IPS-15b (cell line): Measurements from ENCODE around the gene CACNB1.

Experiments used
- H3K27me3 ChIP-seq: one replicate; pipeline ENCODE4 v1.6.1; 2013; ENCODE audit warnings: low read length; ENCODE audit not compliant: control insufficient read depth, insufficient read depth
- H3K36me3 ChIP-seq: one replicate; pipeline ENCODE4 v1.6.1; 2013; ENCODE audit warnings: low read length; ENCODE audit not compliant: control insufficient read depth, insufficient read depth
- H3K4me1 ChIP-seq: one replicate; pipeline ENCODE4 v1.6.1; 2013; ENCODE audit warnings: mild to moderate bottlenecking, low read length; ENCODE audit not compliant: control insufficient read depth, insufficient read depth
- H3K4me3 ChIP-seq: one replicate; pipeline ENCODE4 v1.5.1; 2013; ENCODE audit warnings: low read depth, low read length
- H3K9ac ChIP-seq: one replicate; pipeline ENCODE4 v1.6.1; 2013; ENCODE audit warnings: low read depth, mild to moderate bottlenecking, low read length
- H3K9me3 ChIP-seq: one replicate; pipeline ENCODE4 v1.6.1; 2013; ENCODE audit warnings: mild to moderate bottlenecking, low read length; ENCODE audit not compliant: control insufficient read depth, insufficient read depth

CACNB1 gene

DNA sequence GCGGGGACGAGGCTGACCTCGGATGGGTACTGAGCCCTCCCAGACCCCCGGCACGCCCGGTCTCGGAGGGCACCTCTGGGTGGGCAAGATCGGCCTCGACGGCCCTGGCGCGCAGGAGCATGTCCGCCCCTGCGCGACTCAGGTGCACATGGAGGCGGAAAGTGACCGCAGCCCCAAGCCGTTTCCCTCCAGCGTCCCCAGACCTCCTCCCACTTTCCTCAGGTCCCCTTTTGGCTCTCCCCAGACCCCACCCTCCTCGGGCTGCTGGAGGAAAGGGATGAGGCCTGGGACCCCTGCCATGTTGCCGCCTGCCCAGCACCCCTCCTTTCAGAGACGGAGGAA, 12.6 kb upstream of the CACNB1 start:
- Histone ChIP-seq H3K9ac (peak overlapping the region; percentile 54), H3K9me3 (no peaks in the 10 kb centered on the region), H3K27me3 (peaks cover 3% of the 10 kb centered on the region), H3K4me1 (peaks cover 17% of the 10 kb centered on the region), H3K36me3 (peaks cover under 1% of the 10 kb centered on the region), H3K4me3 (peak overlapping the region; percentile 61)

DNA sequence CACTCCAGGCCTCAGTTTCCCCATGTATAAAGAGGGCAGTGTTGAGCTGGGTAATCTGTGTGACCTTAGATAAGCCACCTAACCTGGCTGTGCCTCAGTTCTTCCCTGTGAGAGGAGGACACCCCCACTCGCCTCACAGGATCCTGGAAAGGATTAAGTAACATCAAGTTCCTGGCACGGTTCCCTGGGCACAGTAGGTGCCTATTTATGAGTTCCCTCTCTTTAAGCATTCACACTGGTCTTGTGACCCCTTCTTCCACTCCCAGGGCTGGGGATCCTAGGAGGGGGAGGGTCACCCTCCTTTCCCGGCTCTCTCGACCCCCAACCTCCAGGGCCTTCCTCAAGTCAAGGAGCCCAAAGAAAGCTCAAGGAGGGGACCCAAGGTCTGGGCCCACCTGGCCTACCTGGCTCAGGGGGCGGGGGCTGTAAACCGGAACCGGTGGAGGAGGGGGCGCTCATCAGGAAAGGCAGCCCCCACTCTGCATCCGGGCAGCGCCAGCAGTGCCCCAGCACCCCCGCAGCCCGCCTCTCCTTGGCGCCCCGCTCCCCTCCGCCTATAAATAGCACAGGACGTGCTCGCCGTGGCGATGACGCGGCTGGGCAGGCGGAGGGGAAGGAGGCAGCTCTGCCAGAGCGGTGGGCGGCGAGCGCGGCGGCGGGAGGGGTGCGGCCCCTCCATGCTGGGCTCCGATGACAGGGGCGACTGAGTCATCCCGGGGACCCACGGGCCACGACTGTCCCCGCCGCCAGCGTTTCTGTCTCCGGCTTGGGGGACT, 12.0 kb upstream of the CACNB1 start:
- Histone ChIP-seq H3K9ac (peak overlapping the region; percentile 54), H3K27me3 (peaks cover 3% of the 10 kb centered on the region), H3K4me3 (peak overlapping the region; percentile 61), H3K4me1 (peaks cover 17% of the 10 kb centered on the region), H3K9me3 (no peaks in the 10 kb centered on the region), H3K36me3 (peaks cover 6% of the 10 kb centered on the region)

DNA sequence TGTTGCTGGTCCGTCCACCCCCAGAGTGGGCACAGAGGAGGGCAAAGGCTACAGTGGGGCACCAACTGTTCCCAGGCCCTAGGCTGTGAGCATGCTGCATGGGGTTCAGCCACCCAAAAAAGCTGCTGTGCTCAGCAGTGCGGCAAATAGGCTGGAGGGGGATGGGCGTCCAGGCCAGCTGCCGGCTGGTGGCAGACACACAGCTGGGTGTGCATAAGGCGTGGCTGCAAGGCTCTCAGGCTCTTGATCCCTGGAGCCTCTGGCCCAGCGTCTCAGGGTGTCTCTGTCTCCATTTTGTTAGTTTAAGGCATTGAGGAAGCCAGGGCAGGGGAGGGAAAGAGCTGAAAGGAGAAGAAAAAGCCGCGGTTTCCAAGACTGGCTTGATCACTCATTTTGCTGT, 11.4 kb upstream of the CACNB1 start:
- H3K9ac ChIP-seq = no peak overlapping the region
- H3K27me3 ChIP-seq = peaks cover 3% of the 10 kb centered on the region
- peaks cover 17% of the 10 kb centered on the region for H3K4me1 ChIP-seq
- peaks cover 12% of the 10 kb centered on the region for H3K36me3 ChIP-seq
- peak overlapping the region; percentile 61 for H3K4me3 ChIP-seq
- no peaks in the 10 kb centered on the region for H3K9me3 ChIP-seq

DNA sequence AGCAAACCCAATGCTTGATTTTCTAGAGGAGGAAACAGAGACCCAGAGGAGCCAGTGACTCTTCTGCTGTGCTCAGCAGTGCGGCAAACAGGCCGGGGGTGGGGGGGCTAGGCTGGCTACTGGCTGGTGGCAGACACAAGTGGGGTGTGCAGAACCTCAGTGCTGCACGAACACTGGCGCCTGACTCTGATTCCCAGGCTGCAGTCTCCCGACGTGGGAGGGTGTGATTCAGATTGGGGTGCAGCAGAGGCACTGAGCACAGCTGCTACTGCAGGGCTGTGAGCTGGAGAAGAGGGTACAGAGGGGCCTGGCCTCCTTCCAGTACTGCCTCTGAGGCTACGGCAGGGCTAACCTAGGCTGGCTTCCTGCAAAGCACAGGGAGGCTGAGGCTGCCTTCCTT, 10.7 kb upstream of the CACNB1 start:
- Histone ChIP-seq H3K9me3 (no peaks in the 10 kb centered on the region), H3K36me3 (peaks cover 17% of the 10 kb centered on the region), H3K4me1 (peaks cover 17% of the 10 kb centered on the region), H3K9ac (no peak overlapping the region), H3K27me3 (peaks cover 3% of the 10 kb centered on the region), H3K4me3 (no peak overlapping the region)

DNA sequence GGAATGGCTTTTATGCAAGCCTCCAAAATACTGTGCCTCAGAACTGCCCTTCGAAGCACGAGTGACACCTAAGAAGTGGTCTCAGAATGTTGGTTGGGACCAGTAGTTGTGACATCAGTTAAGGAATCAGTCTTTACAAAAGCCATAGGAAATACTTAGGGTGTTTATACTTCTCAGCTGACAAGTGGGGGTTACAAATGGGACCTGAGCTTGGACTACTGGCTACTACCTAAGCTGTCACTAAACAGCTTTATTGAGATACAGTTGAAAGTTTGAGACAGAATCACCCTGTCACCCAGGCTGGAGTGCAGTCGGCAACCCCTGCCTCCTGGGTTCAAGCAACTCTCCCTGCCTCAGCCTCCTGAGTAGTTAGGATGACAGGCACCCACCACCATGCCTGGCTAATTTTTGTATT, 7.7 kb upstream of the CACNB1 start:
- no peak overlapping the region for H3K4me3 ChIP-seq
- peaks cover 37% of the 10 kb centered on the region for H3K36me3 ChIP-seq
- H3K4me1 ChIP-seq = peaks cover 15% of the 10 kb centered on the region
- H3K9me3 ChIP-seq = no peaks in the 10 kb centered on the region
- H3K9ac ChIP-seq = no peak overlapping the region
- peaks cover 2% of the 10 kb centered on the region for H3K27me3 ChIP-seq

DNA sequence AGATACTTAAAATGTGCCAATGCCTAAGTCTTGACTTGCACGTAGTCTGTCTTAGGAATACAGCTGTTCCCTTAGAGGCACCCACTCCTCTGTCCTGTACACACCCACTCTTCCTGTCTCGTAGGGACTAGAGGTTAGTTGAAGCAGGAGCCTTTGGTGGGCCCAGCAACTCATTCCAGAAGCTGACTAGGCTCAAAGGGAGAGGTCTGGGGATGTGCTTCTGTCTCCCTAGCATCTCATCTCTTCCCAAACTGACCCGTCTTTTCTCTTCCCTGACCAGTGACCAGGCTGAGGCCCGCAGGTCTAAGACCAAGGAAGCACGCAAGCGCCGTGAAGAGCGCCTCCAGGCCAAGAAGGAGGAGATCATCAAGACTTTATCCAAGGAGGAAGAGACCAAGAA, 6.8 kb upstream of the CACNB1 start:
- Histone ChIP-seq H3K36me3 (peaks cover 37% of the 10 kb centered on the region), H3K9me3 (no peaks in the 10 kb centered on the region)

DNA sequence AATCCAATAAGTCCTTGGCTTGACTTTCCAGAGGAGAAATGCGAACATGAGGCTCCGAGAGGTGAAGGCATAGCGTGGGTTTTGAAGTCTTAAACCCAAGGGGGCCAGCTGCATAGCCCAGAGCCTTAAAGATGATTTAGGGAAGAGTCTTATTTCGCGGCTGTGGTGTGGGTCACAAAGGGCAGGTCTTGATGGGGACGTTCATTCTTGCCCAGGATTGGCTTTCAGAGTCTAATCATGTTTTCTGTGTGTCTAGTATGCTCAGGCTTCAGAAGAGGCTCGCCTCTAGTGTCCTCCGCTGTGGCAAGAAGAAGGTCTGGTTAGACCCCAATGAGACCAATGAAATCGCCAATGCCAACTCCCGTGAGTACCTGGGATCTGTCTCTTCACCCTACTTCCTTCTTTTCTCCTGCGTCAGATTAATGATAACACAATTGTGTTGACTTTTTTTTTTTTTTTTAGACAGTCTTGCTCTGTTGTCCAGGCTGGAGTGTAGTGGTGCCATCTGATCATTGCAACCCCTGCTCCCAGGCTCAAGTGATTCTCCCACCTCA, 3.6 kb upstream of the CACNB1 start:
- Histone ChIP-seq H3K4me3 (peak overlapping the region; percentile 83), H3K4me1 (peaks cover 8% of the 10 kb centered on the region), H3K9me3 (no peaks in the 10 kb centered on the region), H3K9ac (peak overlapping the region; percentile 100), H3K36me3 (peaks cover 37% of the 10 kb centered on the region), H3K27me3 (no peaks in the 10 kb centered on the region)

More for the DNA sequence above, 6.8 kb upstream of the CACNB1 start:
- Histone ChIP-seq H3K4me3 (no peak overlapping the region), H3K9ac (no peak overlapping the region), H3K4me1 (peaks cover 14% of the 10 kb centered on the region), H3K27me3 (no peaks in the 10 kb centered on the region)

DNA sequence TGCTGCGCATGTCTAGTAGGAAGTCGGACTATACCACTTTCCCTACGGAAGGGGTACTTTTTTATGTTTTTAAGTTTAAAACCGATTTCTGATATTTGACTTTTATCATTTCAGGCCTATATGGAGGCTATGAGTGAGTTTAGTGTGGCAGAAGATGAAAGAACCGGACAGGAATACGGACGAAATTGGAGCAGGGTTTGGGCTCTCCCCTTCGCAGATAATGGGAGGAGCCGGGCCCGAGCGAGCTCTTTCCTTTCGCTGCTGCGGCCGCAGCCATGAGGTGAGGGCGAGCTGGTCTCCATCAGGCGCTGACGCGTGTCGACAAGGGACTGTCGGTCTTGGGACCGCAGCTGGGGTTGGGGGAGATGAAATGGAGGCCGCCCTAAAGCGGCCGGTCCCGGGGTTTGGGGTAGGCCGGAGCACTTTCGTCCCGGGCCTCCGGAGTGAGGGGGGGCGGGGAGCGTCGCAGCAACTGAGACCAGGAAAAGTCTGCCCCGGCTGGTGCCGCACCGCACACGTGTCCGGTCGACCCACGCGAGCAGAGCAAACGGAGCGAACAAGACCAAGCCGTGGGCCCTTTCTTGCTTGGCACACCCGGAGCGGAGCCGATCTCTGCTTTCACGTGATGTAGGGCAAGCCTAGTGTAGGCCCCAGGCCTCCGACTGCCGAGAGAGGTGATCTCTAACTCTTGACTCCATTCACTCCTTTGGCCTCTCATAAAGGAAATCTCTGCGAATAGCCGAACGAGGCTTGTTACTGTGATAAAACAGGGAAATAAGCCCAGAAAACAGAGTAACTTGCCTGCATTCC, 2.8 kb upstream of the CACNB1 start, which contains the start of gene RPL19:
Gene RPL19 (plus strand): TSS at position 214 of the 810 bp plus-strand sequence. CDS start 62 bp downstream, at position 276.
- Histone ChIP-seq H3K4me3 (peak within 1 kb of the TSS; percentile 83), H3K36me3 (peaks cover 37% of the 10 kb centered on the region), H3K9ac (peak within 1 kb of the TSS; percentile 100), H3K9me3 (no peaks in the 10 kb centered on the region), H3K27me3 (no peaks in the 10 kb centered on the region), H3K4me1 (peaks cover 13% of the 10 kb centered on the region)

DNA sequence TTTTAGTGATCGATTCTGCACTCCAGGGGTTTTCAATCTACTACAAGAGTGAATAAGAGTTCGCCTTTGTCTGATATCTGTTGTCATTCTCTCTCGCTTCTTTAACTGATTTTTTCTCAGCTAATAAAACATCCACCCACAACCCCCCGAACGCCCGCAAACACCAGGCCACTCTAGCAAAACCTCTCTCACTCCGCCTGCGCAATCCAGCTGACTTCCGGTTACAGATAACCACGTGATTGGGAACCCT, 2.3 kb upstream of the CACNB1 start:
- Histone ChIP-seq H3K4me3 (peak overlapping the region; percentile 83), H3K9ac (peak overlapping the region; percentile 100), H3K4me1 (peaks cover 13% of the 10 kb centered on the region), H3K27me3 (no peaks in the 10 kb centered on the region), H3K9me3 (no peaks in the 10 kb centered on the region), H3K36me3 (peaks cover 34% of the 10 kb centered on the region)

DNA sequence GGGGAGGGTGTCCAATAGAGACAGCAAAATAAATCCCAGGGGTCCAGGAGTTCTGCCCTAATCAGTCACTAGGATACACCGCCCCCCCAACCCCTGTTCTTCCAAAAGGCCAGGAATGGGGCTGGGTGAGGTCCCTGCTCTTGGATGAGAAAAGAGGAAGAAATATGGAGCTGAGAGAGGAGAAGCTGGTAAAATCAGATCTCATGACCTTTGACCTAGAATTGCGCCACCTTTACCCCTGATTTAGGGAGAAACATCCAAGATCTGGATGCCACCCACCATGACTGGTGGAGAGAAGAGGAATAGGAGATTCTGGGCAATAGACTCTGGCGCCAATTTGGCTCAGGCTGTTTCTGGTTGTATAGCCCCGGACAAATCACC, 707 bp upstream of the CACNB1 start:
- H3K36me3 ChIP-seq = peaks cover 27% of the 10 kb centered on the region
- H3K9me3 ChIP-seq = no peaks in the 10 kb centered on the region
- H3K4me1 ChIP-seq = peaks cover 17% of the 10 kb centered on the region
- H3K27me3 ChIP-seq = no peaks in the 10 kb centered on the region
- H3K9ac ChIP-seq = peak overlapping the region; percentile 65
- peak overlapping the region; percentile 55 for H3K4me3 ChIP-seq

DNA sequence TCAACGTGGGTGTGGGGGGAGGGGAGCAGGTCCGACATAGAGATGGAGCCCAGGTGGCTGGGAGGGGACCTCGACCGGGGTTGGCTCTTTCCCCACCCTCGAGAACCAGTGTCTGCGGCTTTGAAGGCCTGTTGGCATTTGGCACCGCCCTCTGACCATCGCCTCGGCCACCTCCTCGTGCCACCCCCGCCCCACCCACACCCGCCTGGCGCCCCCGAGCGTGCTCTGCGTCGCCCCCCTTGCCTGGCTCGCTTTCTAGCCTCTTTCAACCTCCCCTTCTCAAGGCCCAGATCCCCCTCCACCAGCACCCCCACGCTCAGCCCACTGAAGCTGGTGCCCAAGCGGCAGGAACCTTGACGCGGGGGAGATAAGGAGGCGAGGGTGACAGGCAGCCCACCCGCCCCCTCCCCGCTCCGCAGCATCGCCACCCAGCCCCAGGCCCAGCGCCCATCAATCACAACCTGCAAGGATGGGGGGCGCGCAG, 619 bp downstream of the CACNB1 start:
- peak overlapping the region; percentile 45 for H3K4me3 ChIP-seq
- no peaks in the 10 kb centered on the region for H3K27me3 ChIP-seq
- peaks cover 23% of the 10 kb centered on the region for H3K36me3 ChIP-seq
- no peaks in the 10 kb centered on the region for H3K9me3 ChIP-seq
- H3K4me1 ChIP-seq = peaks cover 17% of the 10 kb centered on the region
- no peak overlapping the region for H3K9ac ChIP-seq
